Ovary (tissue), 3 donors: Measurements from ENCODE around the gene ABHD17C.

Source experiments
- EP300 ChIP-seq: sonication (generic); formaldehyde crosslinking; IDR thresholded peaks from one replicate; pipeline ENCODE4 v1.6.1; 2017; ENCODE audit warnings: antibody characterized with exemption
- POLR2A ChIP-seq: fragments of 450-650 bp; IDR thresholded peaks from one replicate; pipeline ENCODE4 v1.6.1; 2017; ENCODE audit warnings: antibody characterized with exemption, mild to moderate bottlenecking, moderate library complexity
- TF ChIP-seq, protein P1 (sequence below), 3 donors: fragments of 450-650 bp in 2 of 3; fragments of 200-600 bp in 1 of 3; IDR thresholded peaks; one replicate each; pipeline versions ENCODE4 v1.5.1 to v1.8.0; 2016 to 2022; ENCODE audit warnings: antibody characterized with exemption in 3 of 3, mild to moderate bottlenecking in 1 of 3
- donor health status: DM: no; HTN: no; CAD: no.

DNA sequence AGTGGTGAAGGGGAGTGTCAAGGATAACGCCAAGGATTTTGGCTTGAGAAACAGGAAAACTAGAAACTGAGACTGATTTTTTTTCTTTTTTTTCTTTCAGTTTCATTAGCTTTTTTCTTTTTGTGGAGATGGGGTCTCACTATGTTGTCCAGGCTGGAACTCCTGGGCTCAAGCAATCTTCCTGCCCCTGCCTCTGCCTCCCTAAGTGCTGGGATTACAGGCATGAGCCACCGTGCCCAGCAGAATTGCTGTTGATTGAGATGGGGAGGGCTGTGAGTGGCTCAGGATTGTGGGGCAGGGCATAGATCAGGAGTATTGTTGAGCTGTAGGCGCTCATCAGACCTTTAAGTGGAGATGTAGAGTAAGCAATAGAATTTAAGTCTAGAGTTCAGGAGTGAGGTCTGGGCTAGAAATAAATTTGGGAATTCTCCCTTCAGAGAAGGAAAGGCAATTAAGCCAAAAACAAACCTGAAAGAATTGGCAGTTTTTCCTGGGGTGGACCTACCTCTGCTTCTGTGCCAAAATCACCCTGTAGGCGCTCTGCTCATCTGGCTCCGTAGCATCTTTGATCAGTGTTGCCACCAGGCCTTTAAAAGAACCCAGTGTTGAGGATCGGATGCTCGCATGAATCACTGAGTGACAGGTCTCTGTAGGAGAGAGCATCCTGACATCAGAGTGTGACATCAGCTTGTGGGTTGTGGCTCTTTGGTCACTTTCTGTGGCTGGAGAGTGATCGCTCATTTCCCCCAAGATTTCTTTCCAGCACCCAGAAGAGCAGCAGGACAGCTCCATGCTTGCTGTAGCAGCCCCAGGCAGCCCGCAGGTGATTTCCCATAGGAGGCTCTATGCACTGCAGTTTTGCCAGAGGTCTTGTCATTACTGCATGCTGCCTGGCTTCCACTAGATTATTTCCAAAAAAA lies 15.8 kb downstream of the ABHD17C start:
- TF ChIP-seq, protein P1, sequence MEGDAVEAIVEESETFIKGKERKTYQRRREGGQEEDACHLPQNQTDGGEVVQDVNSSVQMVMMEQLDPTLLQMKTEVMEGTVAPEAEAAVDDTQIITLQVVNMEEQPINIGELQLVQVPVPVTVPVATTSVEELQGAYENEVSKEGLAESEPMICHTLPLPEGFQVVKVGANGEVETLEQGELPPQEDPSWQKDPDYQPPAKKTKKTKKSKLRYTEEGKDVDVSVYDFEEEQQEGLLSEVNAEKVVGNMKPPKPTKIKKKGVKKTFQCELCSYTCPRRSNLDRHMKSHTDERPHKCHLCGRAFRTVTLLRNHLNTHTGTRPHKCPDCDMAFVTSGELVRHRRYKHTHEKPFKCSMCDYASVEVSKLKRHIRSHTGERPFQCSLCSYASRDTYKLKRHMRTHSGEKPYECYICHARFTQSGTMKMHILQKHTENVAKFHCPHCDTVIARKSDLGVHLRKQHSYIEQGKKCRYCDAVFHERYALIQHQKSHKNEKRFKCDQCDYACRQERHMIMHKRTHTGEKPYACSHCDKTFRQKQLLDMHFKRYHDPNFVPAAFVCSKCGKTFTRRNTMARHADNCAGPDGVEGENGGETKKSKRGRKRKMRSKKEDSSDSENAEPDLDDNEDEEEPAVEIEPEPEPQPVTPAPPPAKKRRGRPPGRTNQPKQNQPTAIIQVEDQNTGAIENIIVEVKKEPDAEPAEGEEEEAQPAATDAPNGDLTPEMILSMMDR (IDR thresholded peaks at IDR 0.05), result no peak
- TF ChIP-seq EP300, result no peak
- no peak for TF ChIP-seq POLR2A
